Measurements from ENCODE around the gene CDK11A.
"Not testable (repeated sequence)": the region's sequence is repeated elsewhere in the genome, so short reads cannot be mapped to it uniquely, and the experiment has no call there.

DNA sequence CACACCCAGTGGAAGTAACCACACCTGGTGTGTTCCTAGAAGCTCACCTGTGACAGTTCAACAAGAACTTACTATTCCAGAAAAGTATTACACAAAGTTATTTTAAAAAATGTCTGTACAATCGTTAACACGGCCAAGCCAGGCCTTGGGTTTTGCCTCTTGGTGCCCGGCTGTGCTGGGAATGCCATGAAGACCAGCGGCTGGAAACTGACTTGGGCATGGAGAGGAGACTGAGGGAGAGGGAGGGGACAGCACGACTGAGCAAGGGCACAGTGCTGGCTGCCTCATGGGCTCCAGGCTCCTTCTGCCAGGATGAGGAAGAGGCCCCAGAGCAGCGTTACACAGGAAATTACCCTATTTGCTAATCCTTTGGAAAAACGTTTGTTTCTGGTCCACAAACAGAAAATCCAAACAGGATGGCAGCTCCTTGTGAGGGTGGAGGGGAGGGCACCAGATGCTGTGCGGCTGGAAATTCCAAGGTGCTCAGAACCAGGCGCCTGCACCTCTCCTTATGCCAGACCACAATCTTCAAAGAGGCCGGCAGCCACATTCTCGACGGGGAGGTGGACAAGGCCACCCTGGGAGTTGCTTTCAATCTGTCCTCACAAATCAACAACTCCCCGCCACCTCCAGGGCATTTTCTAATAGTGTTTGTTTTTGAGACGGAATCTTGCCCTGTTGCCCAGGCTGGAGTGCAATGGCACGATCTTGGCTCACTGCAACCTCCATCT is 61.2 kb downstream of the CDK11A start:
- not testable (repeated sequence) for TF ChIP-seq RAD21 (IDR thresholded peaks at IDR 0.05; ENCODE audit: low read length); EZH2phosphoT487 (IDR thresholded peaks at IDR 0.05; ENCODE audit: borderline replicate concordance, low read depth); TEAD4 (IDR thresholded peaks at IDR 0.05; ENCODE audit: borderline replicate concordance, insufficient read depth); YY1 (IDR thresholded peaks at IDR 0.05; ENCODE audit: low read depth)
- TF ChIP-seq, protein P1, sequence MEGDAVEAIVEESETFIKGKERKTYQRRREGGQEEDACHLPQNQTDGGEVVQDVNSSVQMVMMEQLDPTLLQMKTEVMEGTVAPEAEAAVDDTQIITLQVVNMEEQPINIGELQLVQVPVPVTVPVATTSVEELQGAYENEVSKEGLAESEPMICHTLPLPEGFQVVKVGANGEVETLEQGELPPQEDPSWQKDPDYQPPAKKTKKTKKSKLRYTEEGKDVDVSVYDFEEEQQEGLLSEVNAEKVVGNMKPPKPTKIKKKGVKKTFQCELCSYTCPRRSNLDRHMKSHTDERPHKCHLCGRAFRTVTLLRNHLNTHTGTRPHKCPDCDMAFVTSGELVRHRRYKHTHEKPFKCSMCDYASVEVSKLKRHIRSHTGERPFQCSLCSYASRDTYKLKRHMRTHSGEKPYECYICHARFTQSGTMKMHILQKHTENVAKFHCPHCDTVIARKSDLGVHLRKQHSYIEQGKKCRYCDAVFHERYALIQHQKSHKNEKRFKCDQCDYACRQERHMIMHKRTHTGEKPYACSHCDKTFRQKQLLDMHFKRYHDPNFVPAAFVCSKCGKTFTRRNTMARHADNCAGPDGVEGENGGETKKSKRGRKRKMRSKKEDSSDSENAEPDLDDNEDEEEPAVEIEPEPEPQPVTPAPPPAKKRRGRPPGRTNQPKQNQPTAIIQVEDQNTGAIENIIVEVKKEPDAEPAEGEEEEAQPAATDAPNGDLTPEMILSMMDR (IDR thresholded peaks at IDR 0.05): not testable (repeated sequence)

Data from SK-N-SH (cell line).